Measurements from ENCODE around the gene ST8SIA1.
"Not testable (repeated sequence)": the region's sequence is repeated elsewhere in the genome, so short reads cannot be mapped to it uniquely, and the experiment has no call there.

Gene ST8SIA1

GRCh38 chr12:22209422-22209821 lies 125.1 kb downstream of the ST8SIA1 start:
- H3K4me3 Mint-ChIP-seq = no peak overlapping the region
- H3K9me3 Mint-ChIP-seq = peaks cover 5% of the 10 kb centered on the region
- no peak for ATAC-seq
- no peaks in the 10 kb centered on the region for H3K4me1 Mint-ChIP-seq
- H3K27me3 Mint-ChIP-seq = no peaks in the 10 kb centered on the region
- H3K27ac Mint-ChIP-seq = no peak overlapping the region
- H3K36me3 Mint-ChIP-seq = no peaks in the 10 kb centered on the region

GRCh38 chr12:22206111-22206728 lies 128.3 kb downstream of the ST8SIA1 start:
- Mint-ChIP-seq H3K9me3 (peaks cover 6% of the 10 kb centered on the region), H3K4me1 (no peaks in the 10 kb centered on the region), H3K4me3 (no peak overlapping the region), H3K27me3 (no peaks in the 10 kb centered on the region), H3K27ac (no peak overlapping the region), H3K36me3 (no peaks in the 10 kb centered on the region)
- ATAC-seq = no peak

GRCh38 chr12:22204391-22204790 lies 130.1 kb downstream of the ST8SIA1 start:
- H3K27ac Mint-ChIP-seq = no peak overlapping the region
- no peaks in the 10 kb centered on the region for H3K4me1 Mint-ChIP-seq
- H3K9me3 Mint-ChIP-seq = peaks cover 6% of the 10 kb centered on the region
- ATAC-seq = no peak
- H3K4me3 Mint-ChIP-seq = no peak overlapping the region
- no peaks in the 10 kb centered on the region for H3K27me3 Mint-ChIP-seq
- H3K36me3 Mint-ChIP-seq = no peaks in the 10 kb centered on the region

GRCh38 chr12:22202847-22203246 lies 131.7 kb downstream of the ST8SIA1 start:
- Mint-ChIP-seq H3K4me1 (no peaks in the 10 kb centered on the region), H3K27me3 (no peaks in the 10 kb centered on the region), H3K4me3 (no peak overlapping the region), H3K27ac (no peak overlapping the region), H3K36me3 (no peaks in the 10 kb centered on the region), H3K9me3 (peaks cover 6% of the 10 kb centered on the region)
- ATAC-seq = no peak

- Mint-ChIP-seq H3K27ac (no peak overlapping the region), H3K9me3 (peaks cover 6% of the 10 kb centered on the region), H3K27me3 (no peaks in the 10 kb centered on the region), H3K4me1 (no peaks in the 10 kb centered on the region), H3K4me3 (no peak overlapping the region), H3K36me3 (no peaks in the 10 kb centered on the region)
- ATAC-seq = no peak
These were observed 133.4 kb downstream of the ST8SIA1 start for GRCh38 chr12:22201101-22201500.

GRCh38 chr12:22196236-22196635 lies 138.3 kb downstream of the ST8SIA1 start:
- no peak overlapping the region for H3K4me3 Mint-ChIP-seq
- no peaks in the 10 kb centered on the region for H3K9me3 Mint-ChIP-seq
- H3K27ac Mint-ChIP-seq = no peak overlapping the region
- no peak for ATAC-seq
- H3K4me1 Mint-ChIP-seq = no peaks in the 10 kb centered on the region
- no peaks in the 10 kb centered on the region for H3K36me3 Mint-ChIP-seq
- no peaks in the 10 kb centered on the region for H3K27me3 Mint-ChIP-seq

GRCh38 chr12:22190969-22191368 lies 143.5 kb downstream of the ST8SIA1 start:
- no peaks in the 10 kb centered on the region for H3K9me3 Mint-ChIP-seq
- no peaks in the 10 kb centered on the region for H3K27me3 Mint-ChIP-seq
- ATAC-seq = no peak
- H3K27ac Mint-ChIP-seq = no peak overlapping the region
- H3K36me3 Mint-ChIP-seq = no peaks in the 10 kb centered on the region
- no peak overlapping the region for H3K4me3 Mint-ChIP-seq
- H3K4me1 Mint-ChIP-seq = no peaks in the 10 kb centered on the region

GRCh38 chr12:22188431-22188830 lies 146.1 kb downstream of the ST8SIA1 start:
- Mint-ChIP-seq H3K36me3 (no peaks in the 10 kb centered on the region), H3K27ac (no peak overlapping the region), H3K9me3 (no peaks in the 10 kb centered on the region), H3K27me3 (no peaks in the 10 kb centered on the region), H3K4me3 (no peak overlapping the region), H3K4me1 (no peaks in the 10 kb centered on the region)
- ATAC-seq = no peak

- no peaks in the 10 kb centered on the region for H3K27me3 Mint-ChIP-seq
- H3K9me3 Mint-ChIP-seq = no peaks in the 10 kb centered on the region
- no peak for ATAC-seq
- H3K4me1 Mint-ChIP-seq = no peaks in the 10 kb centered on the region
- H3K27ac Mint-ChIP-seq = no peak overlapping the region
- H3K36me3 Mint-ChIP-seq = no peaks in the 10 kb centered on the region
- H3K4me3 Mint-ChIP-seq = no peak overlapping the region
These were observed 153.8 kb downstream of the ST8SIA1 start for GRCh38 chr12:22180705-22181104.

GRCh38 chr12:22173177-22173576 lies 161.3 kb downstream of the ST8SIA1 start:
- no peaks in the 10 kb centered on the region for H3K36me3 Mint-ChIP-seq
- H3K9me3 Mint-ChIP-seq = no peaks in the 10 kb centered on the region
- no peak for ATAC-seq
- H3K27me3 Mint-ChIP-seq = no peaks in the 10 kb centered on the region
- H3K4me3 Mint-ChIP-seq = no peak overlapping the region
- H3K27ac Mint-ChIP-seq = no peak overlapping the region
- no peaks in the 10 kb centered on the region for H3K4me1 Mint-ChIP-seq

GRCh38 chr12:22172501-22172900 lies 162.0 kb downstream of the ST8SIA1 start:
- H3K27me3 Mint-ChIP-seq = no peaks in the 10 kb centered on the region
- H3K27ac Mint-ChIP-seq = no peak overlapping the region
- H3K9me3 Mint-ChIP-seq = no peaks in the 10 kb centered on the region
- H3K36me3 Mint-ChIP-seq = no peaks in the 10 kb centered on the region
- ATAC-seq = no peak
- H3K4me1 Mint-ChIP-seq = no peaks in the 10 kb centered on the region
- no peak overlapping the region for H3K4me3 Mint-ChIP-seq

- Mint-ChIP-seq H3K4me3 (no peak overlapping the region), H3K4me1 (peaks cover under 1% of the 10 kb centered on the region), H3K27ac (no peak overlapping the region), H3K9me3 (no peaks in the 10 kb centered on the region), H3K36me3 (no peaks in the 10 kb centered on the region), H3K27me3 (no peaks in the 10 kb centered on the region)
- no peak for ATAC-seq
These were observed 165.1 kb downstream of the ST8SIA1 start for GRCh38 chr12:22169376-22169775.

GRCh38 chr12:22164139-22164538 lies 170.4 kb downstream of the ST8SIA1 start:
- H3K27me3 Mint-ChIP-seq = no peaks in the 10 kb centered on the region
- ATAC-seq = peak; percentile 83
- no peak overlapping the region for H3K27ac Mint-ChIP-seq
- peak overlapping the region; percentile 10 for H3K4me3 Mint-ChIP-seq
- no peaks in the 10 kb centered on the region for H3K9me3 Mint-ChIP-seq
- peaks cover 7% of the 10 kb centered on the region for H3K4me1 Mint-ChIP-seq
- H3K36me3 Mint-ChIP-seq = no peaks in the 10 kb centered on the region

- H3K27ac Mint-ChIP-seq = no peak overlapping the region
- H3K9me3 Mint-ChIP-seq = no peaks in the 10 kb centered on the region
- no peak overlapping the region for H3K4me3 Mint-ChIP-seq
- peaks cover 7% of the 10 kb centered on the region for H3K4me1 Mint-ChIP-seq
- no peaks in the 10 kb centered on the region for H3K36me3 Mint-ChIP-seq
- no peak for ATAC-seq
- H3K27me3 Mint-ChIP-seq = no peaks in the 10 kb centered on the region
These were observed 170.9 kb downstream of the ST8SIA1 start for GRCh38 chr12:22163594-22163993.

GRCh38 chr12:22160396-22161003 lies 174.0 kb downstream of the ST8SIA1 start:
- H3K4me3 Mint-ChIP-seq = no peak overlapping the region
- no peaks in the 10 kb centered on the region for H3K9me3 Mint-ChIP-seq
- H3K4me1 Mint-ChIP-seq = peaks cover 7% of the 10 kb centered on the region
- no peaks in the 10 kb centered on the region for H3K36me3 Mint-ChIP-seq
- H3K27ac Mint-ChIP-seq = no peak overlapping the region
- no peaks in the 10 kb centered on the region for H3K27me3 Mint-ChIP-seq
- ATAC-seq = no peak

GRCh38 chr12:22149286-22149685 lies 185.2 kb downstream of the ST8SIA1 start:
- H3K9me3 Mint-ChIP-seq = peaks cover 13% of the 10 kb centered on the region
- not testable (repeated sequence) for H3K36me3 Mint-ChIP-seq, H3K27ac Mint-ChIP-seq, H3K4me3 Mint-ChIP-seq, H3K4me1 Mint-ChIP-seq, ATAC-seq, H3K27me3 Mint-ChIP-seq
